IPS-11a (cell line): ENCODE results near the gene TNS4.
A peak's percentile ranks its signal among the peaks of the same experiment; 100 is the strongest.

ENCODE experiments used
- H3K4me3 ChIP-seq: one replicate; pipeline ENCODE4 v1.5.1; 2013; ENCODE audit warnings: low read depth, low read length, control low read depth

Gene TNS4

GRCh38 chr17:40458851-40459482, 42.5 kb downstream of the TNS4 start:
- H3K4me3 ChIP-seq, result no peak overlapping the region

- no peak overlapping the region for H3K4me3 ChIP-seq
Measured at GRCh38 chr17:40457964-40458791, 43.2 kb downstream of the TNS4 start.

GRCh38 chr17:40457369-40457768, 44.1 kb downstream of the TNS4 start:
- H3K4me3 ChIP-seq, result no peak overlapping the region

- H3K4me3 ChIP-seq, result no peak overlapping the region
Measured at GRCh38 chr17:40456396-40456951, 44.9 kb downstream of the TNS4 start.

- H3K4me3 ChIP-seq, result no peak overlapping the region
Measured at GRCh38 chr17:40454613-40454995, 46.8 kb downstream of the TNS4 start.

GRCh38 chr17:40453881-40454612, 47.4 kb downstream of the TNS4 start:
- H3K4me3 ChIP-seq, result no peak overlapping the region

GRCh38 chr17:40452921-40453378, 48.5 kb downstream of the TNS4 start:
- no peak overlapping the region for H3K4me3 ChIP-seq

- H3K4me3 ChIP-seq, result no peak overlapping the region
Measured at GRCh38 chr17:40452216-40452787, 49.1 kb downstream of the TNS4 start.

GRCh38 chr17:40451420-40451819, 50.0 kb downstream of the TNS4 start:
- H3K4me3 ChIP-seq, result no peak overlapping the region

GRCh38 chr17:40450175-40450574, 51.2 kb downstream of the TNS4 start:
- no peak overlapping the region for H3K4me3 ChIP-seq

- no peak overlapping the region for H3K4me3 ChIP-seq
Measured at GRCh38 chr17:40448639-40449261, 52.7 kb downstream of the TNS4 start.

- no peak overlapping the region for H3K4me3 ChIP-seq
Measured at GRCh38 chr17:40448213-40448638, 53.2 kb downstream of the TNS4 start.

GRCh38 chr17:40447806-40448205, 53.6 kb downstream of the TNS4 start:
- H3K4me3 ChIP-seq, result no peak overlapping the region

- H3K4me3 ChIP-seq, result no peak overlapping the region
Measured at GRCh38 chr17:40447148-40447644, 54.2 kb downstream of the TNS4 start.

GRCh38 chr17:40445751-40446468, 55.5 kb downstream of the TNS4 start:
- H3K4me3 ChIP-seq, result no peak overlapping the region

GRCh38 chr17:40443988-40444899, 57.2 kb downstream of the TNS4 start:
- peak overlapping the region; percentile 43 for H3K4me3 ChIP-seq

GRCh38 chr17:40443196-40443987, 58.0 kb downstream of the TNS4 start, which contains the start of gene IGFBP4:
Gene IGFBP4 (plus strand): TSS chr17:40443450. CDS start chr17:40443736, 286 bp downstream.
- peak within 1 kb of the TSS; percentile 43 for H3K4me3 ChIP-seq
